GM19025 (cell line): Measurements from ENCODE around the gene PACC1.
"Not testable (repeated sequence)": the region's sequence is repeated elsewhere in the genome, so short reads cannot be mapped to it uniquely, and the experiment has no call there.

Source experiments
- ATAC-seq: cut with Tn5 transposase; IDR thresholded peaks from one replicate; pipeline ENCODE4 v1.9.1; 2021; ENCODE audit warnings: mild to moderate bottlenecking, low read depth, moderate library complexity; ENCODE audit not compliant: unreplicated experiment

Gene PACC1

DNA sequence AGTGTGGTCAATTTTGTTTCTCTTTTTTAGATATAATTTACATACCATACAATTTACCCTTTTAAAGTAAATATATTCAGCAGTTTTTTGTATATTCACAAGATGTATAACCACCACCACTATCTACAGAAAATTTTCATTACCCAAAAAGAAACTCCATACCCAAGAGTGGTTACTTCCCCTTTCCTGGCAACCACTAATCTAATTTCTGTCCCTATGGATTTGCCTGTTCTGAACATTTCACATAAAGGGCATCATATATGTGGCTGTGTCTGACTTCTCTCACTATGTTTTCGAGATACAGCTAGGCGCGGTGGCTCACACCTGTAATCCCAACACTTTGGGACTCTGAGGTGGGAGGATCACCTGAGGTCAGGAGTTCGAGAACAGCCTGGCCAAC is 13.6 kb downstream of the PACC1 start:
- ATAC-seq, result no peak

DNA sequence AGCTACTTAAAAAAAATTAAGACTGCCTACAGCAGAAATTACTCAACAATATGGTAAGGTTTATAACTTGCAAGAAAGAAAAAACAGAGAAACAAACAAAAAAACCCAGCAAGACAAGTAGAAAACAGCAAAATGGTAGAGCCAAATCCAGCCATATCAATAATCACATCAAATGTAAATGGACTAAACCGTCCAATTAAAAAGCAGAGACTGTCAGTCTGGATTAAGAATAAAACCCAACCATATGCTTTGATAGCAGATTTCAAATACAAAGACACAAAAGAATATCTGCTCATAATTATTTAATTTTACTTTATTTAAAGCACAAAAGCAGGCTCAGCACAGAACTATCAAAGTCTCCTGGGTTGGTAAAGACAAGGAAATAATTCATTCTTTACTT is 17.5 kb downstream of the PACC1 start:
- no peak for ATAC-seq

DNA sequence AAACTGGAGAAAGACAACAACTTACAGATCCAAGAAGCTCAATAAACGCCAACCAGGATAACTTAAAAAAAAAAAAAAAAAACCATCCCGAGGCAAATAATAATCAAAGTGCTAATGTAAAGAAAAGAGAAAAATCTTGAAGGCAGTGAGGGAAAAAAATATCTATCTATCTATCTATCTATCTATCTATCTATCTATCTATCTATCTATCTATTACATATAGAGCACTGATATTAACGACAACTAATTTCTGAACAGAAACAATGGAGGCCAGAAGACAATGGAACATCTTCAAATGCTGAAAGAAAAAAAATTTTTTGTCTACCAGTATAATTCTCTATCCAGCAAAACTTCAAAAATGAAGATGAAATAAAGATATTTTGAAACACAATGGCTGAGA is 18.0 kb downstream of the PACC1 start:
- ATAC-seq, result no peak

DNA sequence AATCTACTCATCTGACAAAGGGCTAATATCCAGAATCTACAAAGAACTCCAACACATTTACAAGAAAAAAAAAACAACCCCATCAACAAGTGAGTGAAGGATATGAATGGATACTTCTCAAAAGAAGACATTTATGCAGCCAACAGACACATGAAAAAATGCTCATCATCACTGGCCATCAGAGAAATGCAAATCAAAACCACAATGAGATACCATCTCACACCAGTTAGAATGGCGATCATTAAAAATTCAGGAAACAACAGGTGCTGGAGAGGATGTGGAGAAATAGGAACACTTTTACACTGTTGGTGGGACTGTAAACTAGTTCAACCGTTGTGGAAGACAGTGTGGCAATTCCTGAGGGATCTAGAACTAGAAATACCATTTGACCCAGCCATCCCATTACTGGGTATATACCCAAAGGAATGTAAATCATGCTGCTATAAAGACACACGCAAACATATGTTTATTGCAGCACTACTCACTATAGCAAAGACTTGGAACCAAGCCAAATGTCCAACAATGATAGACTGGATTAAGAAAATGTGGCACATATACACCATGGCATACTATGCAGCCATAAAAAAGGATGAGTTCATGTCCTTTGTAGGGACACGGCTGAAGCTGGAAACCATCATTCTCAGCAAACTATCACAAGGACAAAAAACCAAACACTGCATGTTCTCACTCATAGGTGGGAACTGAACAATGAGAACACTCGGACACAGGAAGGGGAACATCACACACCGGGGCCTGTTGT is 18.8 kb downstream of the PACC1 start:
- not testable (repeated sequence) for ATAC-seq

DNA sequence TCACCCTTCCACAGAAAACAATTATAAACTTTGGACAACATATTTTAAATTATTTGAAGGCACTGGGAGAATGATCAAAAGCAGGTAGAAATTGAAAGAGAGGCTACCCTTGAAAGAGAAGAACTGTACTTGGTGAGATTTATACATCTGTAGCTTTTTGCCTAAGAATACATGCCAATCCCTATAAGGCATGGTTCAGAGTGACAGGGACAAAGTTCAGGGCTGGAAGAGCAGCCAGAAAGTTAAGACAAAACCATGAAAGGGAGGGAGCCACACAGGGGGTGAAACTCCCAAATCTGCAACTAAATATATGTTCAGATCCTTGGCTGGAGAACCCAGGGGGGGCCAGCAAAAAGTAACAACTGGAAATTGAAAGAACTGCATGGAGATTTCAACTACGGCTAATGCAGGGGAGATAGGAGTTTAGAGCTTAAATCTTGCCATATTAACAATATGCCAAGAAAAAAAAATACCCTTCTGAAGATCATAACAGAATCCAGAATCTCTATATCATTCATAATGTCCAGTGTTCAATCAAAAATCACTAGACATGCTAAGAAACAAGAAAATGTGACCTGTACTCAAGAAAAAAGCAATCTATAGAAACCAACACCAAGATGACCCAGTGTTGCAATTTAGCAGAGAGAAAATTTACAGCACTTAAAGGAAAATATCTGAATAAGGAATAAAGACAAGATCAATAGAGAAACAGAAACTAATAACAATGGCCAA is 25.5 kb downstream of the PACC1 start:
- ATAC-seq, result no peak

GRCh38 chr1:212386029-212386428 is 28.7 kb downstream of the PACC1 start:
- no peak for ATAC-seq

GRCh38 chr1:212381397-212382035 is 33.2 kb downstream of the PACC1 start:
- ATAC-seq, result no peak

DNA sequence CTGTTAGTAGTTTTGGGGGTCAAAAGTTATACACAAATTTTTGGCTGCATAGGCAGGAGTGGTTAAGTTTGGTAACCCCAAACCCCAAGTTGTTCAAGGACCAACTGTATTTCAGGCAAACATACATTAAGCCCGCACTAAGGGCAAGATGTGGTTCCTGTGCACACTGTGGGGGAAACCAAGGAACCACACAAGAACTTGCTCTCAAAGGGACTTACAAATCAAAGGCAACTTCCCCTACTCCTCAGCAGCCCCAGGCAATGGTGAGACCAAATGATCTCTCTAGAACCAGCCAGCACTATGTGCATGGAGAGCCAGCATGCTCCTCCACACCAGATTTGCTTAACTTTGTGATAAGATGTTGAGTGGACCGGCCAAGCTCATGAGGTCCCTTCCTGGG is 35.3 kb downstream of the PACC1 start:
- ATAC-seq, result no peak

GRCh38 chr1:212377644-212378043 is 37.0 kb downstream of the PACC1 start:
- ATAC-seq, result no peak

DNA sequence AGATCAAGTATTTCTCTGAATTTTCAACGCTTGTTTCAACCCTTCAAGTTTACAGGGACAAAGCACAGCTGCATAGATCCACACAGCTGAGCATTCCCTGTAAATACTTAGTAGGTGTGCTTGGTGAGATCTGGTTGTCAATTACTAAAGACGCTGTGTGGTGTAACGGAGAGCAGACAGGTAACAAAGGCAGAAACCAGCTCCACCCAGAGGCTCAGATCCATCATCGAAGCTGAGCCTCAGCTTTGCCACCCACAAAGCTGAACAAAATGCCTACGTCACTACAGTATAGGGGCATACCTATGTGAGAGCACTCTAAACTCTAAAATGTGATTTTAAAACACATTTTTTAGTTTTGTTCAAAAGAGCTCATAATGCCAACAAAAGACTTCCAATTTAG is 38.7 kb downstream of the PACC1 start:
- ATAC-seq, result no peak

DNA sequence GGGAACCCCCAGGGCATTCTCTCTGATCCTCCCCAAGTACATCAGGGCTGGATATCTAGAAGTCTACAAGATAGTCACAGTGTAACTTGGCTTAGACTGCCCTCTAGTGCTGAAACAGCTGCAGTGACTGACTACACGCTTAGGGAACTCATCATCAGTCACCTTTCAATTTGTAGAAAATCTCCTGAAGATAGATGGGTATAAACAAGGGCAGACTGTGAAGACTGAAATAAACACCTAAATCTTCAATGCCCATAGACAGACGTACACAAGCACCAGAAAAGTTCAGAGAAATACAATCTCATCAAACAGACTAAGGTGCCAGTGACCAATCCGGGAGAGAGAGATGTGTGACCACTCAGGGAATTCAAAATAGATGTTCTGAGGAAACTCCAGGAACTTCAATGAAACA is 46.6 kb downstream of the PACC1 start:
- no peak for ATAC-seq

DNA sequence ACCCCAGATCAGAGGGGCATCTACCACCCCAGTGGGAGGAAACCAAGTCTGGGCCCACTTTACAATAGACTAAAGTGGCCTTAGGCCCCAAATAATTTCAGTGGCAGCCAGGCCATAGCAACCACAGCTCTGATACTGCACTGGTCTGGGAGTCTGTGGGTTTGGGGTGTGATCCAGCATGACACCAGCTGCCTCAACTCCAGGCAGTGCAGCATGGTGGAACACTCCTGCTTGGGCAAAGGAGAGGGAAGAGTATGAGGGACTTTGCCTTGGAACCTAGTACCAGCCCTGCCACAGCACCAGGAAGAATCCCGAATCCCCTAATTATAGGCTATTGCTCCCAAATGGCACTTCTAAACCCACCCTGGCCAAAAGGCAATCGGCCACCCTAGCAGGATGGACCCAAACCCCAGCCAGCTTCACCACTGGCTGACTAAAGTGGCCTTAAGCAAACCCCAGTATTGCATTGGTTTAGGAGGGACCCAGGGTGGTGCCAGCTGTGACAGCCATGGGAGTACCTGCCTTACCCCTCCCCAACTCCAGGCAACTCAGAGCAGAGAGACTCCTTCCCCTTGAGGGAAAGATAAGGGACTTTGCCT is 47.1 kb downstream of the PACC1 start:
- no peak for ATAC-seq

- ATAC-seq, result no peak
Observed at GRCh38 chr1:212366901-212367300, 47.8 kb downstream of the PACC1 start.

DNA sequence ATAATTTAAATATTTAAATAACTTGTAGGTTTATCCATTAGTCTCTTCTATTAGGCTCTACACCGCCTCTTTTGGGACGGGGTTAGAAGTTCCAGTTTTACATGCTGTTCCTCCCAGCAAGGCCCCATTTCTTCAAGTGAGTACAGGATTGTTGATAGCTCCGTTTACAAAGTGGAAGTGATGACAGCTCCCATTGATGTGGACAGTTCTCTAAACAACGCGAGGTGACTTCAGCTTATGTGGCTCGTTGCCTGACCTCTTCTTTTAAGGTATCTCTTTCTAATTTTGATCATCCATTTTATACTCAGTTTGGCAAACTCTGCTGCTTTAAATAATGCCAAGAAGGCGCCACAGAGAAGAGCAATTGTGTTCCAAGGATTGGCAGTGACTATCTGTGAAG is 49.7 kb downstream of the PACC1 start:
- no peak for ATAC-seq

DNA sequence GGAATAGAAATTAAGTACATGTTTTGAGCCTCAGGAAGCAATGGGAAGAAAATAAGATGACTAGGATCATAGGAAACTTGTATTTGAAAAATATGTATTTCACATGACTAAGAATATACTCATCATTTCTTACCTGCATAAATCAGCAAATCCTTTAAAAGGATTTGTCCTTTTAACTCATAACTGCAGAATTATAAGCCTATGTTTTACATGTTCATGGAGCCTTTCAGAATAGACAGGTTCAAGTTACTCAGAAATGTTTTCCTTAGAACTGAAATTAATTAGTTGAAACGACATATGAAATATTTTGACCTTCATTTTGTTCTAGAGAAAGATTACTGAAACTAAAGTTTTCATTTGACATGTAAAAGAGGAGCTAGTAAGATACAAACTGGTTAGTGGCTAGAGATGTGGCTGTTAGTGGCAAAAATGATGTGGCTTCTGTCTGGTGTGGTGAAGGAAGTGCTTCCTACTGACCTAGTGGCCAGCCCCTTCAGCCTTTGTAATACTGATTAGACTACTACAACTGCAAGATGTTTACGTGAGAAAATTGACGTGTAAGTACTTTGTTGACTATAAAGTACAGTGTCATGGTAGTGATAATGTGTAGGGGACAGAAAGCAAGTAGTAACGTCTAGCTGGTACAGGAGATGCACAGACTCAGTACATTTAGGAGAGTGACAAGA is 54.7 kb downstream of the PACC1 start:
- ATAC-seq, result no peak

- no peak for ATAC-seq
Observed at GRCh38 chr1:212355230-212355969, 59.3 kb downstream of the PACC1 start.

DNA sequence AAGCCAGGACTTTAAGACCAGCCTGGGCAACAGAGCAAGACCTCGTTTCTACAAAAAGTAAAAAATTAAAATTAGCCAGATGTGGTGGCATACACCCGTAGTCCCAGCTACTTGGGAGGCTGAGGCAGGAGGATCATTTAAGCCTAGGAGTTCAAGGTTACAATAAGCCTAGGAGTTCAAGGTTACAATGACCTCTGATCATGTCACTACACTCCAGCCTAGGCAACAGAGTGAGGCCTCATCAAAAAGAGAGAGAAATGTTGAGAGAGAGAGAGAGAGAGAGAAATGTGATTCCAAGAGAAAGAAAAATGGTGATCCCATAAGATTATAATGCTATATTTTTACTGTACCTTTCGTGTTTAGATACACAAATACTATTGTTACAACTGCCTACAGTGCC is 60.2 kb downstream of the PACC1 start:
- no peak for ATAC-seq

DNA sequence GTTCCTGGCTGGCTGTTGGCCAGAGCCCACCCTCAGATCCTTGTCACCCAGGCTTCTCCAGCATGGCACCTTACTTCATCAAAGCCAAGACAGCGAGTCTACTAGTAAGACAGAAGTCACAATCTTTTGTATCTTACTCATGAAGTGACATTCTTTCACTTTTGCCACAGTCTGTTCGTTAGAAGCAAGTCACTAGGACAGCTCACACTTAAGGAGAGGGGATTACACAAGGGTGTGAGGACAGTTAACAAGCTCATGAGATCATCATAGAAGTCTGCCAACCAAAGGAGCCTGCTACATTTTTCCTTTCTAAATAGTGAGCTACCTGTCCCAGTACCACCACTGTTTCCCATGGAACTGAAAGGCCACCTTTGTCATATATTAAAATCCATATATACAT is 61.5 kb downstream of the PACC1 start:
- ATAC-seq, result no peak

DNA sequence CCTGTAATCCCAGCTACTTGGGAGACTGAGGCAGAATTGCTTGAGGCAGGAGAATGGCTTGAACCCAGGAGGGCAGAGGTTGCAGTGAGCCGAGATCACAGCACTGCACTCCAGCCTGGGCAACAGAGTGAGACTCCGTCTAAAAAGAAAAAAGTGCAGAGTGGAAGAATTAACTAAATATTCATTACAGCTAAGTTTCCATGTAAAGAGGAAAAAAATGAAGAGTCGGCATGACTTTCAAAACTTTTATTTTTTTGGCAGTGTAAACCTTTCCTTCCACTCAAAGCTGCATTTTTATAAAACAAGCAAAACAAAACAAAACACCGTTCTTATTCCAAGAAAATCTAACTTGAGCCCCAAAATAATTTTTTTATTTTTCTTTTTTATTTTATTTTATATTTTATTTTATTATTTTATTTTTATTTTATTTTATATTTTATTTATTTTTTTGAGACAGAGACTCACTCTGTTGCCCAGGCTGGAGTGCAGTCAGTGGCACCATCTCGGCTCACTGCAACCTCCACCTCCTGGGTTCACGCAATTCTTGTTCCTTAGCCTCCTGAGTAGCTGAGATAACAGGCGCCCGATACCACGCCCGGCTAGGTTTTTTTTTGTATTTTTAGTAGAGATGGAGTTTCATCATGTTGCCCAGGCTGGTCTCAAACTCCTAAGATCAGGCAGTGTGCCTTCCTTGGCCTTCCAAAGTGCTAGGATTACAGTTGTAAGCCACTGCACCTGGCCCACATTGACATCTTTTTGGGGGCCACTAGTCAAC is 62.9 kb downstream of the PACC1 start:
- no peak for ATAC-seq
